H1 (cell line): Measurements from ENCODE around the gene AGAP1. TPM values are rescaled to one million over a fixed set of nuclear protein-coding genes. Genes with fewer than 3 reads are reported as not detected.

Experiments used
- CTCF ChIA-PET: fragments of 300-600 bp; sonication (Branson Sonifier 250); formaldehyde crosslinking; loops from one replicate; lab custom pipeline; 2021; ENCODE audit not compliant: partially characterized antibody; lab: Charles Lee
- POLR2A ChIA-PET: fragments of 300-600 bp; sonication (Branson Sonifier 250); formaldehyde crosslinking; loops from one replicate; lab custom pipeline; 2021; ENCODE audit warnings: inconsistent platforms; ENCODE audit not compliant: partially characterized antibody; lab: Charles Lee
- DNase-seq, 2 experiments: peaks; one replicate each; pipeline versions ENCODE4 v3.0.0 to v3.0.0-alpha.2; 2010 to 2022; ENCODE audit warnings: low spot score in 2 of 2, low read depth in 1 of 2, mixed read lengths in 1 of 2
- FAIRE-seq: peaks from 2 replicates; lab custom pipeline; 2011; peaks lifted over from hg19 to GRCh38; lab: Jason Lieb, UNC
- H2AFZ ChIP-seq: 2 replicates; pipeline ENCODE4 v1.8.1; 2012; ENCODE audit warnings: low read length, inconsistent platforms
- H2AK5ac ChIP-seq: 2 replicates; pipeline ENCODE4 v1.6.1; 2013; ENCODE audit warnings: low read depth, low read length
- H2BK120ac ChIP-seq: replicated peaks from 2 replicates; pipeline ENCODE3; 2013; ENCODE audit warnings: low read depth, low read length, inconsistent platforms
- H2BK12ac ChIP-seq: 2 replicates; pipeline ENCODE4 v1.6.1; 2013; ENCODE audit warnings: low read depth, low read length
- H2BK15ac ChIP-seq: 2 replicates; pipeline ENCODE4 v1.6.1; 2013; ENCODE audit warnings: low read length
- H2BK20ac ChIP-seq: 2 replicates; pipeline ENCODE4 v1.6.1; 2013; ENCODE audit warnings: low read length
- H2BK5ac ChIP-seq: 2 replicates; pipeline ENCODE4 v1.6.1; 2013; ENCODE audit warnings: low read depth, low read length
- H3K14ac ChIP-seq: 2 replicates; pipeline ENCODE4 v1.6.1; 2013; ENCODE audit warnings: inconsistent platforms; ENCODE audit not compliant: insufficient read length
- H3K18ac ChIP-seq: 2 replicates; pipeline ENCODE4 v1.6.1; 2013; ENCODE audit warnings: low read length; ENCODE audit errors: extremely low read depth
- H3K23ac ChIP-seq: 2 replicates; pipeline ENCODE4 v1.6.1; 2013; ENCODE audit warnings: inconsistent platforms; ENCODE audit not compliant: insufficient read length
- H3K23me2 ChIP-seq: 2 replicates; pipeline ENCODE4 v1.6.1; 2013; ENCODE audit warnings: low read depth, low read length
- H3K27ac ChIP-seq: 2 replicates; pipeline ENCODE4 v1.6.1; 2011; ENCODE audit warnings: low read depth, low read length, inconsistent platforms
- H3K27me3 ChIP-seq, 4 experiments: replicated peaks in 1 of 4; 1 replicate in 1 of 4; 2 replicates in 3 of 4; pipeline versions ENCODE4 v1.6.1 to v1.8.1; 2011 to 2013; ENCODE audit warnings: low read length in 3 of 4, mild to moderate bottlenecking in 3 of 4, inconsistent platforms in 2 of 4, mixed read lengths in 2 of 4, moderate library complexity in 1 of 4; ENCODE audit not compliant: control insufficient read depth in 3 of 4, insufficient read depth in 3 of 4; ENCODE audit errors: extremely low read depth in 1 of 4
- H3K36me3 ChIP-seq, 4 experiments: 2 replicates each; pipeline versions ENCODE4 v1.6.1 to v1.8.1; 2011 to 2013; ENCODE audit warnings: mild to moderate bottlenecking in 4 of 4, low read length in 3 of 4, moderate library complexity in 2 of 4, control low read depth in 1 of 4, inconsistent platforms in 1 of 4; ENCODE audit not compliant: insufficient read depth in 4 of 4, control insufficient read depth in 2 of 4
- H3K4ac ChIP-seq: replicated peaks from 2 replicates; pipeline ENCODE3; 2013; ENCODE audit warnings: low read length, low read depth, mixed read lengths, inconsistent platforms; ENCODE audit not compliant: insufficient read length
- H3K4me1 ChIP-seq, 4 experiments: replicated peaks in 1 of 4; 1 replicate in 1 of 4; 2 replicates in 3 of 4; pipeline versions ENCODE4 v1.6.1 to v1.8.1; 2011 to 2013; ENCODE audit warnings: low read length in 3 of 4, inconsistent platforms in 2 of 4, mixed read lengths in 1 of 4; ENCODE audit not compliant: insufficient read depth in 4 of 4, control insufficient read depth in 3 of 4
- H3K4me2 ChIP-seq, 2 experiments: 2 replicates each; pipeline versions ENCODE4 v1.6.1 to v1.8.1; 2011 to 2013; ENCODE audit warnings: low read depth in 2 of 2, low read length in 2 of 2, control low read depth in 1 of 2, inconsistent platforms in 1 of 2, mild to moderate bottlenecking in 1 of 2; ENCODE audit not compliant: insufficient read depth in 1 of 2
- H3K4me3 ChIP-seq, 4 experiments: fragments of 200-600, 300-600 bp in 1 of 4; sonication (generic), shearing (Covaris generic), sonication (Bioruptor Twin) in 1 of 4; 2 replicates each; pipeline versions ENCODE4 v1.5.1 to v1.8.1; 2011 to 2016; ENCODE audit warnings: low read length in 4 of 4, low read depth in 3 of 4, control low read depth in 2 of 4, inconsistent platforms in 2 of 4, mild to moderate bottlenecking in 2 of 4, mixed read lengths in 1 of 4, moderate library complexity in 1 of 4; ENCODE audit not compliant: insufficient read depth in 2 of 4; ENCODE audit errors: extremely low read depth in 1 of 4
- H3K56ac ChIP-seq: replicated peaks from 2 replicates; pipeline ENCODE3; 2013; ENCODE audit warnings: low read depth, mild to moderate bottlenecking, mixed read lengths, low read length, inconsistent platforms; ENCODE audit not compliant: insufficient read length
- H3K79me1 ChIP-seq: 2 replicates; pipeline ENCODE4 v1.6.1; 2013; ENCODE audit warnings: low read depth, low read length, control low read depth
- H3K79me2 ChIP-seq, 2 experiments: 2 replicates each; pipeline versions ENCODE4 v1.6.1 to v1.8.1; 2012 to 2013; ENCODE audit warnings: low read length in 2 of 2, mild to moderate bottlenecking in 2 of 2, inconsistent platforms in 1 of 2; ENCODE audit not compliant: insufficient read depth in 2 of 2, control insufficient read depth in 1 of 2
- H3K9ac ChIP-seq, 4 experiments: replicated peaks in 1 of 4; 1 replicate in 1 of 4; 2 replicates in 3 of 4; pipeline versions ENCODE4 v1.6.1 to v1.8.1; 2011 to 2013; ENCODE audit warnings: low read depth in 3 of 4, low read length in 3 of 4, control low read depth in 2 of 4, mild to moderate bottlenecking in 2 of 4, moderate library complexity in 2 of 4, inconsistent platforms in 1 of 4; ENCODE audit errors: extremely low read depth in 1 of 4
- H3K9me3 ChIP-seq, 2 experiments: 2 replicates each; pipeline versions ENCODE4 v1.6.1 to v1.8.1; 2012 to 2013; ENCODE audit warnings: mild to moderate bottlenecking in 2 of 2, moderate library complexity in 2 of 2, control low read depth in 1 of 2, inconsistent platforms in 1 of 2, low read depth in 1 of 2, low read length in 1 of 2, mixed read lengths in 1 of 2; ENCODE audit not compliant: insufficient read depth in 2 of 2
- H4K20me1 ChIP-seq, 2 experiments: replicated peaks in 1 of 2; 2 replicates each; pipeline versions ENCODE3 to v1.8.1; 2011 to 2013; ENCODE audit warnings: inconsistent platforms in 2 of 2, low read length in 2 of 2, mild to moderate bottlenecking in 1 of 2; ENCODE audit not compliant: insufficient read depth in 2 of 2, control insufficient read depth in 1 of 2
- H4K5ac ChIP-seq: 2 replicates; pipeline ENCODE4 v1.6.1; 2013; ENCODE audit warnings: low read length, low read depth, mixed read lengths, inconsistent platforms; ENCODE audit not compliant: insufficient read length
- H4K8ac ChIP-seq: 2 replicates; pipeline ENCODE4 v1.8.0; 2013; ENCODE audit warnings: mild to moderate bottlenecking, moderate library complexity, low read length, inconsistent platforms; ENCODE audit not compliant: insufficient read depth; ENCODE audit errors: extremely low read depth
- H4K91ac ChIP-seq: replicated peaks from 2 replicates; pipeline ENCODE3; 2013; ENCODE audit warnings: low read length, mixed read lengths, inconsistent platforms; ENCODE audit not compliant: insufficient read length
- EP300 ChIP-seq, 2 experiments: IDR thresholded peaks; 1 replicate in 1 of 2; 2 replicates in 1 of 2; pipeline ENCODE4 v1.6.1; 2011 to 2012; ENCODE audit warnings: low read depth in 2 of 2, low read length in 2 of 2, mild to moderate bottlenecking in 2 of 2, borderline replicate concordance in 1 of 2, inconsistent platforms in 1 of 2, moderate library complexity in 1 of 2
- SIN3A ChIP-seq, 2 experiments: IDR thresholded peaks in 1 of 2; conservative IDR thresholded peaks in 1 of 2; 2 replicates each; pipeline ENCODE4 v1.6.1; 2011 to 2012; ENCODE audit warnings: low read length in 2 of 2, improper control_type of control experiment in 1 of 2, low read depth in 1 of 2, mild to moderate bottlenecking in 1 of 2
- SP4 ChIP-seq: IDR thresholded peaks from 2 replicates; pipeline ENCODE4 v1.6.1; 2012; ENCODE audit warnings: low read length, inconsistent platforms
- WGBS, 2 experiments: shearing (Covaris generic) in 1 of 2; methylation state at CpG; one replicate each; pipeline versions ENCODE4 v1.1.6 to v1.1.7; 2013 to 2015; ENCODE audit warnings: low lambda C conversion rate in 2 of 2, mixed read lengths in 2 of 2, inconsistent platforms in 1 of 2, low coverage in 1 of 2, missing lambda C conversion rate in 1 of 2; ENCODE audit not compliant: insufficient replicate concordance in 2 of 2, insufficient coverage in 1 of 2, insufficient read length in 1 of 2; ENCODE audit errors: extremely low coverage in 1 of 2, missing lambda C conversion rate in 1 of 2; 5-methylcytosine and 5-hydroxymethylcytosine counted together
- polyA plus RNA-seq, 7 experiments: library from polyadenylated mRNA; depleted of rRNA in 3 of 7; stranded (reverse) in 5 of 7; unstranded in 2 of 7; fragments of >200 nt in 5 of 7; fragments of 200-250 nt in 2 of 7; gene quantifications; 1 replicate in 5 of 7; 2 replicates in 1 of 7; 4 replicates in 1 of 7; pipeline versions ENCODE4 v1.2.1 to v1.2.3, GENCODE V29; 2011 to 2013; ENCODE audit warnings: missing spikeins in 2 of 7, mixed read lengths in 2 of 7
- total RNA-seq: library from RNA; stranded (reverse); fragmentation: NEBNext Ultra II Directional; extraction: Animal tissue kit (Norgen Biotek cat#: 25700); gene quantifications from 2 replicates; pipeline ENCODE4 v1.2.1, GENCODE V29; 2021

Gene AGAP1
- total and polyA plus RNA-seq, 2 of the 8 experiments (the other 6 are each of a cell fraction or from before 2014, with no cell fraction given) = 18.1 to 39.4 TPM

- H3K27ac ChIP-seq = no peak overlapping the region
- POLR2A ChIA-PET = no interaction called here
- TF ChIP-seq SIN3A (conservative IDR thresholded peaks at IDR 0.05 in 1 of 2, IDR thresholded peaks at IDR 0.05 in 1 of 2; ENCODE audit: low read depth in 1 of 2, low read length in 2 of 2) (no peak), EP300 (IDR thresholded peaks at IDR 0.05; ENCODE audit: borderline replicate concordance in 1 of 2, low read depth in 2 of 2, low read length in 2 of 2) (no peak), SP4 (no peak)
Observed at GRCh38 chr2:235695602-235695895, 201.7 kb downstream of the AGAP1 start.

More at GRCh38 chr2:235695602-235695895, 201.7 kb downstream of the AGAP1 start:
- Histone ChIP-seq H3K79me1 (peaks cover 35% of the 10 kb centered on the region), H4K8ac (0 out of 2 replicates have a peak overlapping the region, but pooled peaks have one; percentile 9), H3K23me2 (no peaks in the 10 kb centered on the region), H2BK5ac (no peak overlapping the region), H3K79me2 (peaks cover 0 to 91% of the 10 kb centered on the region in 2 experiments; a peak in 2 of 4 replicates), H3K9ac (no peak overlapping the region), H2BK15ac (no peak overlapping the region), H3K9me3 (peaks cover 3 to 5% of the 10 kb centered on the region in 2 experiments; a peak in 3 of 4 replicates), H2AFZ (no peak overlapping the region), H2BK120ac (no peak overlapping the region), H2BK20ac (no peak overlapping the region), H2AK5ac (no peak overlapping the region), H3K56ac (no peak overlapping the region), H3K14ac (no peak overlapping the region), H3K4me1 (peaks cover 2 to 18% (median 8%) of the 10 kb centered on the region in 4 experiments), H3K23ac (no peak overlapping the region), H2BK12ac (no peak overlapping the region), H3K4me2 (no peak overlapping the region), H3K27me3 (no peaks in the 10 kb centered on the region), H3K4me3 (no peak overlapping the region), H4K20me1 (peaks cover 16 to 20% of the 10 kb centered on the region in 2 experiments), H3K18ac (no peak overlapping the region), H3K4ac (no peak overlapping the region), H4K5ac (no peak overlapping the region), H3K36me3 (no peaks in the 10 kb centered on the region), H4K91ac (no peak overlapping the region)
- FAIRE-seq = no peak
- no peak for DNase-seq
- CTCF ChIA-PET = interaction anchor here (0.9 to 1.2 kb wide), 4 partner anchors 13 to 57 kb away, joined by 3 to 5 read pairs (median 3); no protein-coding TSS in a partner anchor
- WGBS, 2 experiments = 96% methylated on average over 3 of the region's 3 CpGs; no CpG with 5 or more reads in 1 of the 2 experiments
